ENCODE data around the gene TCFL5.

Gene TCFL5

GRCh38 chr20:62792940-62793756 lies 68.5 kb downstream of the TCFL5 start:
- peaks cover 32% of the 10 kb centered on the region for H3K4me1 Mint-ChIP-seq (ENCODE audit: low read depth)
- peak overlapping the region; percentile 78 for H3K27ac Mint-ChIP-seq
- no peaks in the 10 kb centered on the region for H3K36me3 Mint-ChIP-seq
- no peaks in the 10 kb centered on the region for H3K9me3 Mint-ChIP-seq (ENCODE audit: low read depth)
- H3K4me3 Mint-ChIP-seq = peak overlapping the region; percentile 69
- H3K27me3 Mint-ChIP-seq = no peaks in the 10 kb centered on the region

- H3K27me3 Mint-ChIP-seq = no peaks in the 10 kb centered on the region
- no peak overlapping the region for H3K27ac Mint-ChIP-seq
- H3K9me3 Mint-ChIP-seq (ENCODE audit: low read depth) = no peaks in the 10 kb centered on the region
- peaks cover 30% of the 10 kb centered on the region for H3K4me1 Mint-ChIP-seq (ENCODE audit: low read depth)
- no peak overlapping the region for H3K4me3 Mint-ChIP-seq
- no peaks in the 10 kb centered on the region for H3K36me3 Mint-ChIP-seq
Observed at GRCh38 chr20:62792182-62792939, 69.3 kb downstream of the TCFL5 start.

GRCh38 chr20:62791301-62792181 lies 70.1 kb downstream of the TCFL5 start:
- H3K4me3 Mint-ChIP-seq = peak overlapping the region; percentile 30
- peaks cover 32% of the 10 kb centered on the region for H3K4me1 Mint-ChIP-seq (ENCODE audit: low read depth)
- H3K27me3 Mint-ChIP-seq = no peaks in the 10 kb centered on the region
- no peaks in the 10 kb centered on the region for H3K9me3 Mint-ChIP-seq (ENCODE audit: low read depth)
- peak overlapping the region; percentile 22 for H3K27ac Mint-ChIP-seq
- H3K36me3 Mint-ChIP-seq = no peaks in the 10 kb centered on the region

All from activated naive CD8-positive, alpha-beta T cell (primary cell).